PFSK-1 (cell line): ENCODE data around the gene GATA3.

Source experiments
- POLR2AphosphoS5 ChIP-seq: IDR thresholded peaks from 2 replicates; pipeline ENCODE4 v1.6.1; 2012; ENCODE audit warnings: low read depth, mild to moderate bottlenecking, control low read depth, low read length, moderate library complexity
- SIN3A ChIP-seq: IDR thresholded peaks from 2 replicates; pipeline ENCODE4 v1.6.1; 2012; ENCODE audit warnings: mild to moderate bottlenecking, low read length, moderate library complexity, borderline replicate concordance; ENCODE audit not compliant: insufficient read depth
- TAF1 ChIP-seq: IDR thresholded peaks from 2 replicates; pipeline ENCODE4 v1.6.1; 2012; ENCODE audit warnings: low read length, control low read depth, borderline replicate concordance; ENCODE audit not compliant: insufficient read depth
- TF ChIP-seq, protein P1 (sequence below), 2 experiments: IDR thresholded peaks; 2 replicates each; pipeline versions ENCODE4 v1.6.1 to v1.8.0; 2011 to 2012; ENCODE audit warnings: low read depth in 2 of 2, low read length in 2 of 2, control low read depth in 1 of 2, inconsistent platforms in 1 of 2, mild to moderate bottlenecking in 1 of 2, moderate library complexity in 1 of 2; ENCODE audit not compliant: insufficient read depth in 1 of 2

DNA sequence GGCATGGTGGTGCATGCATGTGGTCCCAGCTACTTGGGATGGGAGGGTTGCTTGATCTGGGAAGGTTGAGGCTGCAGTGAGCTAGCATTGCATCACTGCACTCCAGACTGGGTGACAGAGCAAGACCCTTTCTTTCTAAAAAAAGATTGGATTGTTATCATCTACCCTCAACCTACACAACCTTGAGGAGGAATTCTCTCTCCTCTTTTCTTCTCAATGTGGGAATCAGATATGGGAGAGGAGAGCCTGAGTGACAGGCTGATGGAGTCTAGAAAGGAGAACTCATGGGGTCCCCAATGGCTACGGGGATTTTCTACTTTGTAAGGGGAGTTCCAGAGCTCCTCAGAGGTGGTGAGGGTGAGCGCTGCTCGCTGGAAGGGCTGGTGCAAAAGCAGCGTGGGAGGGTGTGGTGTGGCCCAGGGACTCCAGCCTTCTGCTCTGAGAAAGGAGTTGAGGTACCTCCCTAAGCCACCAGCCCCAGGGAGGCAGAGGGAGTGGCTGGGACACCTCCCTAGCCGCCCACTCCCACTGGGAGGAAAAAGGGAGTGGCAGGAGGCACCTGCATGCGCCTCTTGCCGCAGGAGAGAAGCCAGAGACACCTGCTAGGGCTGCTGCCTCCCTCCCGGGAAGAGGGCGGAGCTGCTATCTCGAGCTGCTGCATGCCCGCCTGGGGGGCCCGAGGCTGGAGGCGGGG, 48.4 kb downstream of the GATA3 start:
- no peak for TF ChIP-seq TAF1
- TF ChIP-seq, protein P1, sequence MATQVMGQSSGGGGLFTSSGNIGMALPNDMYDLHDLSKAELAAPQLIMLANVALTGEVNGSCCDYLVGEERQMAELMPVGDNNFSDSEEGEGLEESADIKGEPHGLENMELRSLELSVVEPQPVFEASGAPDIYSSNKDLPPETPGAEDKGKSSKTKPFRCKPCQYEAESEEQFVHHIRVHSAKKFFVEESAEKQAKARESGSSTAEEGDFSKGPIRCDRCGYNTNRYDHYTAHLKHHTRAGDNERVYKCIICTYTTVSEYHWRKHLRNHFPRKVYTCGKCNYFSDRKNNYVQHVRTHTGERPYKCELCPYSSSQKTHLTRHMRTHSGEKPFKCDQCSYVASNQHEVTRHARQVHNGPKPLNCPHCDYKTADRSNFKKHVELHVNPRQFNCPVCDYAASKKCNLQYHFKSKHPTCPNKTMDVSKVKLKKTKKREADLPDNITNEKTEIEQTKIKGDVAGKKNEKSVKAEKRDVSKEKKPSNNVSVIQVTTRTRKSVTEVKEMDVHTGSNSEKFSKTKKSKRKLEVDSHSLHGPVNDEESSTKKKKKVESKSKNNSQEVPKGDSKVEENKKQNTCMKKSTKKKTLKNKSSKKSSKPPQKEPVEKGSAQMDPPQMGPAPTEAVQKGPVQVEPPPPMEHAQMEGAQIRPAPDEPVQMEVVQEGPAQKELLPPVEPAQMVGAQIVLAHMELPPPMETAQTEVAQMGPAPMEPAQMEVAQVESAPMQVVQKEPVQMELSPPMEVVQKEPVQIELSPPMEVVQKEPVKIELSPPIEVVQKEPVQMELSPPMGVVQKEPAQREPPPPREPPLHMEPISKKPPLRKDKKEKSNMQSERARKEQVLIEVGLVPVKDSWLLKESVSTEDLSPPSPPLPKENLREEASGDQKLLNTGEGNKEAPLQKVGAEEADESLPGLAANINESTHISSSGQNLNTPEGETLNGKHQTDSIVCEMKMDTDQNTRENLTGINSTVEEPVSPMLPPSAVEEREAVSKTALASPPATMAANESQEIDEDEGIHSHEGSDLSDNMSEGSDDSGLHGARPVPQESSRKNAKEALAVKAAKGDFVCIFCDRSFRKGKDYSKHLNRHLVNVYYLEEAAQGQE (IDR thresholded peaks at IDR 0.05; ENCODE audit: insufficient read depth in 1 of 2, low read depth in 2 of 2, low read length in 2 of 2) = no peak
- TF ChIP-seq POLR2AphosphoS5 = no peak
- TF ChIP-seq SIN3A = no peak
